Activated CD4-positive, alpha-beta T cell treated with anti-CD3 and anti-CD28 coated beads, Interleukin-2, Interleukin-4, amounts not matched to agents 100 ng/mL and 50 ng/mL, durations not matched to agents 16 hours and 8 hours (primary cell): ENCODE measurements around the gene SDC3.

Source experiments
- DNase-seq: peaks from one replicate; pipeline ENCODE4 v3.0.0-alpha.2; 2020; ENCODE audit warnings: low spot score

SDC3 gene

DNA sequence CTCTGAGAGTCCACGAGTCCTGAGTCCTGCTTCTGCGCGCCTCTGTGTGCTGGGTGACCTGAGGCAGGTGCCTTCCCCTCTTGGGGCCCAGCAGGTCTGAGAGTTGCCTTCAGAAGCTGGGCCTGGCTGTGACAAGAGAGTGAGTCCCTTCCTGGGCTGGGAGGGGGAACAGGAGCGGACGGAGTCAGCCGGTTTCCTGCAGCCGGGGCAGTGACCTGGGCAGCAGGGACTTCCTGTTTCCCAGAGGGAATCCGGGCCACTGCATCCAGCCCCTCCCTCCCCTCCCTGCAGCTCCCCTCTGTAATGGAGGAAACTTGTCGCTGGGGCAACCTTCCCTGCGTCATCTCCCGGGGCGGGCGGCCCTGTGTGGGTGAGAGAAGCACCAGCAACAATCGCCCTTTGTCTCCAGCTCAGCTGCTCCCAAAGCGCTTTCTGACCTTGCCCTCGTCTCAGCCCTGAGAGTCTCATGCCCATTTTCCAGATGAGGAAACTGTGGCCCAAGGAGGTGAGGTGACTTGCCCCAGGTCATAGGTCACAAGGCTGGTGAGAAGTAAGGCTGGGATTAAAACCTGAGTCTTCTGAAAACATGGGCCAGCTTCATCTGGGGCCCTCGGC lies 61.1 kb downstream of the SDC3 start:
- no peak for DNase-seq

DNA sequence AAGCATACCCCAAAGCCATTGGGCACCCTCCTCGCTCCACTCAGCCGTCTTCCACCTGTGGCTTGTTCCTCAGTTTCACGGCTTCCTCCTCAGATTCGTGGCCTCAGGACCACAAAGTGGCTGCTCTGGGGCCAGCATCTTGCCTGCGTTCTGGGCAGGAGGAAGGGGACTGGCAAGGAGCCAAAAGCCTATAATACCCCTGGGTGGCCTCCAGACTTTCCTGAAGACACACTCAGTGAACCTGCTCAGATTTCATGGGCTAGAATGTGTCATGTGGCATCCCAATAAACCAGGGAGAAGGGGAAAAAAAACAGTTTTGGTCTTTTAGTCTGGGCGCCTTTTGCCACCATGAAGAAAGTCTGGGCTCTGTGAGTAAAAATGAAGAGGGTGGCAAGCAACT lies 62.0 kb downstream of the SDC3 start:
- no peak for DNase-seq

DNA sequence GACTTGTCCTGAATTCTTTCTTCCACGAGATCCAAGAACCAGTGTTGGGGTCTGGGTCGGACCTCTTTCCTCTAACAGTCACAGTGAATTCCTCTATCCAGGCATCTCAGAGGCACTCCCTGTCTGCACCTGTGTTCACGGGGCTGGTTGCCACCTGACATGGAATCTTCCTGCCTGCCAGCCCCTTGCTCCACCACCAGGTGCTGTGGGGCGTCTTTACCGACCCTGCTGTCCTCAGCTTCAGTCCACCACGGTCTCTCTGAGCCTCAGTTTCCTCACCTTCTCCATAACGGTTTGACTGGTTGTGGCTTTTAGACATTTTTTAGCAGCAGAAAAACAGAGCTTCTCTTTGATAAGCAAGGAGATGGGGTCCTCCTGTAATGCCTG lies 62.7 kb downstream of the SDC3 start:
- no peak for DNase-seq

DNA sequence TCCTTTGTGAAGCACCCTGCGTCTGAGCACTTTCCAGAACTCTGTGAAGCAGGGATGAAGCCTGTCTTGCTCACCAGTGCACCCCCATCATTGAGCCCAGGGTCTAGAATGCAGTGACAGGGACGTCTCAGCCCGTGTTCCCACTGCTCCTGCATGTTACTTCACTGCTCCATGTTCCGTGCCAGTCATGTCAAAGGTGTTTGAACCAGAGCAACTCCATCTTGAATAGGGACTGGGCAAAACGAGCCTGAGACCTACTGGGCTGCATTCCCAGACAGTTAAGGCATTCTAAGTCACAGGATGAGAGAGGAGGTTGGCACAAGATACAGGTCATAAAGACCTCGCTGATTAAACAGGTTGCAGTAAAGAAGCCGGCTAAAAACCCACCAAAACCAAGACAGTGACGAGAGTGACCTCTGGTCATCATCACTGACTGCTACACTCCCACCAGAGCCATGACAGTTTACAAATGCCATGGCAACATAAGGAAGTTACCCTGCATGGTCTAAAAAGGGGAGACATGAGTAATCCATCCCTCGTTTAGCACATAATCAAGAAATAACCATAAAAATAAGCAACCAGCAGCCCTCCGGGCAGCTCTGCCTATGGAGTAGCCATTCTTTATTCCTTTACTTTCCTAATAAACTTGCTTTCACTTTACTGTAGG lies 63.2 kb downstream of the SDC3 start:
- DNase-seq: no peak

DNA sequence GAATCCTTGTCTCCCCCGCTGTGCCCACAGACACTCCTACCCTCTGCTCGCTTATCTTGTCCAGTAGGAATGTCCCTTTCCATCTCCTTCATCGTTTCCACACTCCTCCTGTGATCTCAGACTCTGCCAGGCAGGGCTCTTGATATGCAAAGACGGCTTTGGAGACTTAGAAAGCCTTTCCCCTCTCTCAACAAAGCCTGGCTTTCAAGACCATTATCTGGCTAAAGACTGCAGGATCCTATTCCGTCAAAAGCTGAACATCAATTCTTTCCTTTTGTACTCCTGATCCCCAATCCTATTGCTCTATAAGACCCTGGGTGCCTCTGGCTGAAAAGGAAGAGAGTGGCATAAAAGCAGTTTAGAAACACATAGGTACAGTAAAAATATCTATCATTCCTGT lies 63.9 kb downstream of the SDC3 start:
- DNase-seq: no peak

DNA sequence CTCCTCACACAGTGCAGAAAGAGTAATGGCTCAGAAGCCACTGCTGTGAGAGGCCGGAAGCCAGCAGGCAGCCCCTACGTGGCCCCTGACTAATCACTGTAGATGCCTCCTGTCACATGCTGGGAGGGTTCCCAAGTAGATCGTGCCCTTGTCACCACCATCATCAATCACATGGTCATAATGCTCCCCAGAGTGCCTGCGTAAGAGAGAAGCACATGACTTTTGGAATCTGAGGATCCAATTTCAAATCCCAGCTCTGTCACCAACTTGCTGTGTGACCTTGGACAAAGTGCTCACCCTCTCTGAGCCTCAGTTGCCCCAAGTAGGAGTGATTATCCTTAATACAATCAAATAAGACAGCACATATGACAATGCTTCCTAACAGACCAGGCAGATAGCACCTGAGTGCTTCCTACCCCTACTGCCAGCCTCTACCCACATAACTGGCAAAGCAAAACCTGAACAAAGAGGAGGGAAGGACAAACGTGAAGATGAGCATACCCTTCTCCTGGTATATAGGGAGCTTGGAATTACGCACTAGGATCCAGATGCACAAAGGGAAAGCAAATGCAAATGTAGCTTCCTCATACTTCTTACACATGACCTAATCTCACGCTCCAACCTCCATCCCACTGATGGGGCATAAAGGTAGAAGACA lies 65.7 kb downstream of the SDC3 start:
- no peak for DNase-seq

DNA sequence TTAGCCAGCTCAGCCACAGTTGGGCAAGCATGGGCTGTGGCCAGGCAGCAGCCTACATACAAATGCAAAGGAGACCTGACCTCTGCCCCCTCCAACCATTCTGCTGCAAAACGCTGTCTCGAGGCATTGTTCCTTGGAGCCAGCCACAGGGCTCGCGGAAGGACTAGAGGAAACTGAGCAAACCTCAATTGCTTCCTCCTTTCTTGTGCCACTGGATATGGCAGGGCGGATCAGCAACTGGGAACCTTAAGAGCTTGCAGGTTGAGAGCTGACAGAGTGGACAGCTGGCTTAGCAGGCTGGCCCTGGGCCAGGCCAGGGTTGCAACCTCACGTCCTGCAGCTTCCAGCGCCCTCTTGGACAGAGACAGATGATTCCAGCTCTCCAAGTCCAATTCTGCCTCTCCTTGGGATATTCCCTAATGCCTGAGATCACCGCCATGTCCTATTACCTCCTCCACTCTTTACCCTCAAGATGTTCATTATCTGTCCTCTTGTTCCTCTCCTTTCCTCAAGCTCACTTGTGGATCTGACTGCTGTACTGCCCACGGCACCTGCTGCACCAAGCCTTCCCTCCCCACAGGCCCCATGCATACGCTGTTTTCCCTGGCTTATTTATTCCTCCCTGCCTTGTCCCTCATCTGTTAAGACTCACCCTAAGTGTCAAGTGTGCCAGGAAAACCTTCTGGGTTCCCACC lies 67.5 kb downstream of the SDC3 start:
- no peak for DNase-seq

DNA sequence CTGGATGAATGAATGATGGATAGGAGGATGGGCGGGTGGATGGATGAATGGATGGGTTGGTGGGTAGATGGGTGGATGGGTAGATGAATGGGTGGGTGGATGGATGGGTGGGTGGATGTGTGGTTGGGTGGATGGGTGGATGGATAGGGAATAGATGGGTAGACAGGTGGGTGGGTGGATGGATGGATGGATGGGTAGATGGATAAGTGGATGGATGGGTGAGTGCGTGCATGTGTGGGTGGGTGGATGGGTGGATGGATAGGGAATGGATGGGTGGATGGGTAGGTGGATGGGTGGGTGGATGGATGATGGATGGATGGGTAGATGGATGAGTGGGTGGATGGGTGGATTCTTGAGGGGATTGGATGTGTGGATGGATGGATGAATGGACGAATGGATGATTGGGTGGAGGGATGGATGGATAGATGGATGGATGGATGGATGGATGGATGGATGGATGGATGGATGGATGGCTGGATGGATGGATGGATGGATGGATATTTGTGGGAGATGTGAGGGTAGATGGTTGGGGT lies 68.7 kb downstream of the SDC3 start:
- no peak for DNase-seq

DNA sequence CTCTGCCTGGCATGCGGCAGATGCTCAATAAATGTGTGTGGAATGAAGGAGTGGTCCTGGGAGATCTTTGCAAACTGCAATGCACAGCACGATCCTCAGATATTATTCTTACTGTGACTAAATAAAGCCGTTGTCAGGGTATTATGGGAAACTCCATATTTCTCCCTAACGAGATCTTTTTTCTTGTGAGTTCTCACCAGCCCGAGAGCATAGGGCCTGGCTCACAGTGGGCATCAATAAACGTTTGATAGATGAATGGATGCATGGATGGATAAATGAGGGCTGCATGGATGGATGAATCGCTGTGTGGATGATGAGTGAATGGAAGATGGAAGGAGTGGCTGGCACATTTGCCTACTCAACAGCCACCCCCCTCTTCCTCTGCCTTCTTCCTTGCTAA lies 69.6 kb downstream of the SDC3 start:
- DNase-seq: no peak

DNA sequence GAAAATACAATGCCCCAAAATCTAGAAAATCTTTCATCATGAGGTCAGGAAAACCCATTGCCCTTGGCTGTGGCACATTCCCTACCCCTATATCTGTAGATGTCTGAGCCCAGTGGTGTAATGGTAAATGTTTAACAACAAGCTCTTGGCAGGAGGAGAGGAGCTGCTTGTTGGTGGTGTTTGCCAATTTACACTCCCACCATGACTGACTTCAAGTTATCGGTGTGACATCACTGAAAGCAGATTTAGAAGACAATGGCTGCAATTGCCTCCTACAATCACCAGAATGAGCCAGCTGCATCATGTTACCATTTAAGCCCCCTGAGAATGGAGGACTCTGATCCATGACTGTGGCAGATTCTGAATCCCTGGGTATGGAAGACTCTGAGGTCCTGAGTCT lies 70.9 kb downstream of the SDC3 start:
- no peak for DNase-seq

DNA sequence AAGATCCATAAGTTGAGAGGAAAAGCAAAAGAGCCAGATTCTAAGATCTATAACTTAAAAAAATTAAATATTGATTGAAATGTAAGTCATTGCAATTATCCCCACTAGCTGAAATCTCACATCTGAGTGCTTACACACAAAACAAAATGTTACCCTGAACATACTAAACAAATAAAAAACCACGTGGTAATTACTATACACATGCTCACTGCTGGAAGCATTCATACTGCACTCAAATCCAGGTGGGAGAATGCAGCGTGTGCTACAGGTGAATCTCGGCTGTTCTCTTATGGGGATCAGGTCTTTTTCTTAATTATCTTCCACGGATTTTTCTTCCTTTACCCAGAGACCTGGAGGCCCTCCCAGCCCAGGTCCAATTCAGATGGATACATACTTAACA lies 74.3 kb downstream of the SDC3 start:
- DNase-seq: no peak

DNA sequence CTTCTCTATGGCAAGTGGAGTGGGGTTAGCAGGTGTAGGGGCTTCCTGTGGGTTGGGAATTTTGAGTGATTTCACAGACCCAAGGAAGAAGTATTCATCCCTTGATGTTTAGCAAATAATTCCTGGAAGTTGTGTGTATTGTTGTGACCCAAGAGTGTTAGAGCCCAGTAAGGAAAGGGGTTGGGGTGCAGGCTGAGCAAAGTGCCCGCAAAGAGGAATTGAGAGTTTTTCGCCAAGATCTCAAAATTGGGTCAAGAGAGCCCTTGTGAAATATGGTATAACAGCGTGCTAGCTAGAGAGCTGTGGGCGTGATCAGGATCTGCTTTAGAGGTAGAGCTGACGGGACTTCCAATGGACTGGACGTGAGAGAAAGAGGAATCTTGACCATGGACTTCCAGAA lies 78.0 kb downstream of the SDC3 start:
- no peak for DNase-seq

DNA sequence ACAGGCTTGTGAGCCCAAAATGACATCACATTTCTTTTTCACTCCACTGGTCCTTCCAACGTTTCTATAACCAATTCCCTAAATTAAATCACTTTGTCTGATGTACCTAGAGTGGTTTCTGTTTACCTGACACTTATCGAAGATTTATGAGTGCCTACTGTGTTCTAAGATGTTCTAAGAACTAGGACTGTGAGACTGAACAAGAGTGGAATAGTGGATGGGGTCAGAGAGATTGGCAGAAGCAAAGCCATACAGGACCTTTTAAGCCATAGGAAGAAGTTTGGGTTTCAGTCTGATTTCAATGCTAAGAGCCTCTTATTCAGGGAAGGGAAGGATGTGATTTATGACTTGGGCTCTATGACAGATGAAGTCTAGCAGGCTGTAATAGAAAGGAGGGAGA lies 78.7 kb downstream of the SDC3 start:
- no peak for DNase-seq

DNA sequence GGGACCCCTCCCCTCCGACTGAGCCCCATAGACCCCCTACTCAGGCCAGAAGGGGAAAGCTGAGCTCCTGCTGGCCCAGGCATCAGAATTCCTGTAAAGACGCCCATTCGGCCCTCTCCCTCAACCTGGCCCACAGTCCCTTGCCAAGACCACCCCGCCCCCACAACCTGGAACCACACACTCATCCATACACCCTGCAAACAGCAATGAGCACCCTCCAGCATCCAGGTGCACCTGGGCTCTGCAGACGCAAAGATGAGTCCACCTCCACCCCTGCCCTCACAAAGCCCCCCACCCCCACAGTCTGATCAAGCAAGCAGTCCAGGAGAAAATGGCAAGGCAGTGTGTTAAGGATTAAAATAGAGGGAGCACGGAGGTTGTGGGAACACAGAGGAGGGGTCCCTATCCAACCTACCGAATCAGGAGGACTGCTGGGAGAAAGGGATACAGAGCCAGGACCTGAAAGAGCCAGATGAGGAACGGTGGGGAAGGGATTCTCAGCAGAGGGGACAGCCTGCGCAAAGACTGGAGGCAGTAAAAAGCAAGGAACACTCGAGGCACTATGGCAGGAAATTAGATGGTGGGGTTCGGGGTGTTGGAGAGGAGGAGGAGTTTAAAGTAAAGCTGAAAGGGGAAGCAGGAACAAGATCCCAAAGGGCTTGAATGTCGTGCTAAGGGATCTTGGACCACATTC lies 83.7 kb downstream of the SDC3 start:
- DNase-seq: no peak

DNA sequence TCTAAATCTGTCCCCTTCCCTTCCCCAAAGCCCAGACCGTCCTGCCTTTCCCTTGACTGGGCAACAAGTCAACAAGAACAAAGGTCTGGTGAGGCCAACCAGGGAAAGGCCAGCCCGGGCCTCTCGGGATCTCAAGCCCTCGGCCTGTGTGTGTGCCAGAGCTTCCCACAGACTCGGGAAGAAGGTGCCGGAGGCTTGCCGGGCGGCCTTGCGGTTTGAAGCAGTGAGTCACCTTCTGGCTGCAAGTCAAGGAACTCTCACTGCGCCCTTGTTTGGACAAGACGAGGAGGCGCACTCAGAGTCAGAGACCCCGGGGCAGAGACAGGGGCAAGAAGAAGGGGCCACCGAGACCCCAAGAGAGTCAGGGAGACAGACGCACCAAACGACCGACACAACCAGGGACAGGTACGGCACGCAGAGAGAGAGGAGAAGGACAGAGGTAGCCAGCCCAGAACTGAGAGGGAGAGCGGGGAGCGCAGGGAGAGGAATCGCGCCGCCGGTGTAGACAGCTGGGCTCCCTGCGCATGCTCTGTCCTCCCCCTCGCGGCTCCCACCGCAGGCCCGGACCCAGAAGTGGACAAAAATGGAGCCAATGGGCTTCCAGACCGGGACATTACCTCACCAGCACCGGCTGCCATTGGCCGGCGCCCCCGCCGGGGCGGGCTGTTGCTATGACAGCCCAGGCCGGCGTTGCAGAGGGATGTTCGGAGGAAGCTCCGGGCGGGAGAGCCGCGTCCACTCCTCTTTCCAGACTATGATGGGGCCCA lies 84.4 kb downstream of the SDC3 start:
- DNase-seq: peak; percentile 65

DNA sequence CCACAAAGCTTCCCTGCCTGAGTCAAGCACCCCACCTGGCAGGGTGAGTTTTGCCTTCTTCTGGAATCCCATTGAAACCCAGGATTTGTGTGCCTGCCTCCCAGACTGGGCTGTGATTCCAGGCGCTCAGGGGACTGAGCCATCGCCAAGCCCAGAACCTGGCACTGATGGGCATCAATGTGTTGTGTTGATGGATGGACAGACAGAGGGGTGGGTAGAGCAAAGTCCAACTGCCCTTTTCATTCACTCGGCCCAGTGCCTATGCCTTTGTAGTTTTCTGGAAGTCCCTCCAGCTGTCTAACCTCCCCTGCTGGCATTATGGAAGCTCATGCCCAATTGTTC lies 85.0 kb downstream of the SDC3 start:
- no peak for DNase-seq

DNA sequence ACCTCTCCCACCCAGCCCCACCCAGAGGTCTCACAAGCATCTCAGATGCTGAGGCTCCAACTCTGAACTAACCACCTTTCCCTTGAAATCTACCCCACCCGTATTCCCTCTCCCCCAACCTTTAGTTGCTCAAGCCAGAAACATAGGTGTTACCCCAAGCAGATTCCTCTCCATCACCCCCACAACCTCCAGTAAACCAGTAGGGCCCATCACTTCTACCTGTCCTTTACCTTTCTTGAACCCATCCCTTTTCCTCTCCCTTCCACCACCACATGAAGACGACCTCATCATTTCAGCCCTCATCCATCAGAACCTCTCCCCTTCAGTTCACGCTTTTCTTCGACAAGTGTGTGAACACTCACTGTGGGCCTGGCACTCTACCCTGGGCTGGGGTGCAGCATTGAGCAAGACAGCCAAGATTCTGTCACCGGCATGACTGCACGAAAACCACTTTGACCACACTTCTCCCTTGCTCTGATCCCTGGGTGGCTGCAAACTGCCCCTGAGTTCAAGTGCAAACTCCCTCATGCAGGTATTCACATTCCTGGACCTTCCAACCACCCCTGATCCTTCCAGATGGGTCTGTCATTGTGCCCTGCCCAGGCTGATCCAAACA lies 85.5 kb downstream of the SDC3 start:
- no peak for DNase-seq

DNA sequence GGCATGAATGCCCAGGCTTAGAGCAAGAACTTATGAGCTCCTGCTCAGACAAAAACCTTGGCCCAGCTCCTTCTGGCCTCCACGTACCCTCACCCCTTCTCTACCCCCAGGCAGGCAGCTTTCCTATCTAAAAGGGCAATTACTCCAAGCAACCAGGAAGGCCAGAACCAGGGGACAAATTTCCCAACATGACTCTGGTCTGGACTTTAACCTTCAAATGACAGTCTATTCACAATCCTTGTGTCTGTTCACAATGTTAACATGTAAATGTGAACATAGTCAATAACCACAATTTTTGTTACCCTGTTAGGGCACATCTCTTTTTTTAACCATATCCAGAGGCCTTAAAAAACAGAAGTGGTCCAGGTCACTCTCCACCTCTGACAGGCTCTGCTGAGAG lies 86.6 kb downstream of the SDC3 start:
- DNase-seq: no peak

DNA sequence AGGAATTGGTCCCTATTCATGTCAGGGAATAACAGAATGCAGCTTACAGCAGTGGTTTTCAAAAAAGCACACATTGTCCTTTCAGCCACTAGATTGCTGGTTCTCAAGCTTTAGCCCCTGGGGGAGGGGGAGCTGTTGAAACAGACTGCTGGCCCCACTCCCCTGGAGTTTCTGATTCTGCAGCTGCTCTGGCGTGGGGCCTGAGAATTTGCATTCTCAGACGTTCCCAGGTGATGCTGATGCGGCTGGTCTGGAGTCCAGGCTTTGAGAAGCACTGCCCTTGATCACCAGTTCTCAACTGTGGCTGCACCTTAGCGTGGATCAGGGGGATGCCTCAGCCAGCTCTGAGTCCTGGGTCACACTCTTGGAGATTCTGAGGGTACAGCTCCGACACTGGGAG lies 88.3 kb downstream of the SDC3 start:
- no peak for DNase-seq
